ENCODE data around the gene ZNF564.

GRCh38 chr19:12545267-12545666 lies 6.0 kb downstream of the ZNF564 start:
- TF ChIP-seq, protein P1, sequence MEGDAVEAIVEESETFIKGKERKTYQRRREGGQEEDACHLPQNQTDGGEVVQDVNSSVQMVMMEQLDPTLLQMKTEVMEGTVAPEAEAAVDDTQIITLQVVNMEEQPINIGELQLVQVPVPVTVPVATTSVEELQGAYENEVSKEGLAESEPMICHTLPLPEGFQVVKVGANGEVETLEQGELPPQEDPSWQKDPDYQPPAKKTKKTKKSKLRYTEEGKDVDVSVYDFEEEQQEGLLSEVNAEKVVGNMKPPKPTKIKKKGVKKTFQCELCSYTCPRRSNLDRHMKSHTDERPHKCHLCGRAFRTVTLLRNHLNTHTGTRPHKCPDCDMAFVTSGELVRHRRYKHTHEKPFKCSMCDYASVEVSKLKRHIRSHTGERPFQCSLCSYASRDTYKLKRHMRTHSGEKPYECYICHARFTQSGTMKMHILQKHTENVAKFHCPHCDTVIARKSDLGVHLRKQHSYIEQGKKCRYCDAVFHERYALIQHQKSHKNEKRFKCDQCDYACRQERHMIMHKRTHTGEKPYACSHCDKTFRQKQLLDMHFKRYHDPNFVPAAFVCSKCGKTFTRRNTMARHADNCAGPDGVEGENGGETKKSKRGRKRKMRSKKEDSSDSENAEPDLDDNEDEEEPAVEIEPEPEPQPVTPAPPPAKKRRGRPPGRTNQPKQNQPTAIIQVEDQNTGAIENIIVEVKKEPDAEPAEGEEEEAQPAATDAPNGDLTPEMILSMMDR (IDR thresholded peaks at IDR 0.05): no peak
- TF ChIP-seq POLR2A (IDR thresholded peaks at IDR 0.05): no peak
